ENCODE results near the gene FBXW9. TPM values are rescaled to one million over a fixed set of nuclear protein-coding genes. Genes with fewer than 3 reads are reported as not detected.

The FBXW9 gene
- total and polyA plus RNA-seq, 2 of the 4 experiments (the other 2 are of a cell fraction), result 9.5 to 14.2 TPM

- POLR2A ChIA-PET (ENCODE audit: unreplicated experiment), result interaction anchor here (0.8 kb wide), 1 partner anchor 85 kb away, joined by 3 read pairs; the partner anchor contains the start of genes ZNF490 and ZNF791
- TF ChIP-seq MXI1 (IDR thresholded peaks at IDR 0.05; ENCODE audit: borderline replicate concordance, low read depth, low read length) (no peak), RFX5 (IDR thresholded peaks at IDR 0.05; ENCODE audit: low read depth, low read length) (no peak)
- Histone ChIP-seq H3K4me1 (ENCODE audit: control insufficient read depth, insufficient read depth, low read length) (peaks cover 2% of the 10 kb centered on the region; the same call in 1 of the 2 replicates), H3K18ac (ENCODE audit: low read depth, low read length) (no peak overlapping the region), H2AK5ac (ENCODE audit: low read depth, low read length) (no peak overlapping the region), H3K56ac (ENCODE audit: extremely low read depth, insufficient read depth, low read length) (no peak overlapping the region), H3K23ac (ENCODE audit: low read depth, low read length) (no peak overlapping the region), H2BK20ac (ENCODE audit: low read depth, low read length) (no peak overlapping the region), H4K8ac (ENCODE audit: low read depth in 2 of 2, low read length in 2 of 2) (no peak overlapping the region; a peak in 1 of 4 replicates), H3K14ac (replicated peaks; ENCODE audit: low read depth, low read length) (no peak overlapping the region), H3K9me1 (ENCODE audit: insufficient read depth, low read length) (no peaks in the 10 kb centered on the region; the same call in 1 of the 2 replicates), H3K4me3 (ENCODE audit: insufficient read depth, low read depth, low read length) (peak overlapping the region; percentile 26; the same call in 1 of the 2 replicates), H2BK120ac (ENCODE audit: low read depth, low read length) (no peak overlapping the region), H3K79me1 (ENCODE audit: low read depth in 1 of 2, low read length in 2 of 2) (peaks cover 7 to 27% of the 10 kb centered on the region in 2 experiments), H4K5ac (ENCODE audit: low read depth, low read length) (no peak overlapping the region), H2BK15ac (ENCODE audit: low read depth, low read length) (no peak overlapping the region), H3K27me3 (ENCODE audit: control insufficient read depth, insufficient read depth, low read length) (no peaks in the 10 kb centered on the region), H3K36me3 (ENCODE audit: control insufficient read depth, insufficient read depth, low read length) (peaks cover 16% of the 10 kb centered on the region), H3K27ac (ENCODE audit: insufficient read depth, low read length) (no peak overlapping the region), H3K4ac (ENCODE audit: low read depth, low read length) (no peak overlapping the region), H2BK5ac (ENCODE audit: low read depth, low read length, poor library complexity, severe bottlenecking) (no peak overlapping the region), H4K20me1 (ENCODE audit: insufficient read depth, low read length) (no peaks in the 10 kb centered on the region; the same call in 1 of the 2 replicates), H4K91ac (ENCODE audit: insufficient read depth, low read depth, low read length) (no peak overlapping the region), H2AK9ac (replicated peaks; ENCODE audit: low read depth, low read length, poor library complexity) (peak overlapping the region; percentile 89), H3K4me2 (ENCODE audit: low read depth, low read length) (peak overlapping the region; percentile 90), H3K9me3 (ENCODE audit: control insufficient read depth, insufficient read depth, low read length) (no peaks in the 10 kb centered on the region), H2AFZ (replicated peaks; ENCODE audit: low read length, poor library complexity) (peak overlapping the region; percentile 48), H3K9ac (ENCODE audit: low read depth, low read length) (no peak overlapping the region; the same call in 1 of the 2 replicates)
- CTCF ChIA-PET, result no interaction called here
- WGBS, 2 experiments (ENCODE audit: extremely low coverage in 2 of 2, insufficient read length in 1 of 2), result 88% methylated on average over 1 of the region's 1 CpG; no CpG with 5 or more reads in 1 of the 2 experiments
- dilution Hi-C loops (cut with HindIII; ENCODE audit: low sequenced_read_pairs, unreplicated experiment) (no loop called here), in situ Hi-C loops (cut with MboI; ENCODE audit: low sequenced_read_pairs) (no loop called here), intact Hi-C loops (cut with micrococcal nuclease) (no loop called here)
- BruUV-seq (replicated peaks), result no TSS peak
- ATAC-seq (ENCODE audit: low read depth) (no peak), DNase-seq (no peak)
Measured at GRCh38 chr19:12695514-12695913, 917 bp downstream of the FBXW9 start.

Data from IMR-90 (cell line).